ENCODE measurements around the gene PRR35.

Gene PRR35

GRCh38 chr16:575354-576196 is 15.4 kb downstream of the PRR35 start:
- Mint-ChIP-seq H3K9me3 (ENCODE audit: low read depth) (no peaks in the 10 kb centered on the region), H3K4me1 (ENCODE audit: low read depth) (peaks cover 14% of the 10 kb centered on the region)

GRCh38 chr16:576197-576822 is 16.1 kb downstream of the PRR35 start:
- no peaks in the 10 kb centered on the region for H3K9me3 Mint-ChIP-seq (ENCODE audit: low read depth)
- no peak overlapping the region for H3K4me3 Mint-ChIP-seq
- no peaks in the 10 kb centered on the region for H3K27me3 Mint-ChIP-seq
- H3K27ac Mint-ChIP-seq = no peak overlapping the region
- peaks cover 7% of the 10 kb centered on the region for H3K4me1 Mint-ChIP-seq (ENCODE audit: low read depth)
- H3K36me3 Mint-ChIP-seq = no peaks in the 10 kb centered on the region

More at GRCh38 chr16:575354-576196, 15.4 kb downstream of the PRR35 start:
- Mint-ChIP-seq H3K4me3 (no peak overlapping the region), H3K27ac (no peak overlapping the region), H3K36me3 (no peaks in the 10 kb centered on the region), H3K27me3 (no peaks in the 10 kb centered on the region)

- Mint-ChIP-seq H3K4me3 (no peak overlapping the region), H3K27me3 (no peaks in the 10 kb centered on the region), H3K9me3 (ENCODE audit: low read depth) (no peaks in the 10 kb centered on the region), H3K4me1 (ENCODE audit: low read depth) (peaks cover 2% of the 10 kb centered on the region), H3K36me3 (no peaks in the 10 kb centered on the region), H3K27ac (no peak overlapping the region)
These were observed 16.6 kb downstream of the PRR35 start for GRCh38 chr16:576823-577201.

- Mint-ChIP-seq H3K36me3 (no peaks in the 10 kb centered on the region), H3K27me3 (no peaks in the 10 kb centered on the region), H3K27ac (no peak overlapping the region), H3K9me3 (ENCODE audit: low read depth) (no peaks in the 10 kb centered on the region), H3K4me3 (no peak overlapping the region), H3K4me1 (ENCODE audit: low read depth) (no peaks in the 10 kb centered on the region)
These were observed 17.6 kb downstream of the PRR35 start for GRCh38 chr16:577796-578195.

GRCh38 chr16:578232-578869 is 18.2 kb downstream of the PRR35 start:
- no peak overlapping the region for H3K4me3 Mint-ChIP-seq
- no peaks in the 10 kb centered on the region for H3K36me3 Mint-ChIP-seq
- H3K9me3 Mint-ChIP-seq (ENCODE audit: low read depth) = no peaks in the 10 kb centered on the region
- H3K27me3 Mint-ChIP-seq = no peaks in the 10 kb centered on the region
- H3K27ac Mint-ChIP-seq = no peak overlapping the region
- no peaks in the 10 kb centered on the region for H3K4me1 Mint-ChIP-seq (ENCODE audit: low read depth)

- H3K36me3 Mint-ChIP-seq = no peaks in the 10 kb centered on the region
- H3K4me3 Mint-ChIP-seq = no peak overlapping the region
- no peaks in the 10 kb centered on the region for H3K27me3 Mint-ChIP-seq
- no peaks in the 10 kb centered on the region for H3K9me3 Mint-ChIP-seq (ENCODE audit: low read depth)
- no peak overlapping the region for H3K27ac Mint-ChIP-seq
- no peaks in the 10 kb centered on the region for H3K4me1 Mint-ChIP-seq (ENCODE audit: low read depth)
These were observed 18.7 kb downstream of the PRR35 start for GRCh38 chr16:578870-579405.

GRCh38 chr16:580141-580945 is 20.1 kb downstream of the PRR35 start:
- no peak overlapping the region for H3K4me3 Mint-ChIP-seq
- no peak overlapping the region for H3K27ac Mint-ChIP-seq
- no peaks in the 10 kb centered on the region for H3K9me3 Mint-ChIP-seq (ENCODE audit: low read depth)
- H3K27me3 Mint-ChIP-seq = no peaks in the 10 kb centered on the region
- H3K36me3 Mint-ChIP-seq = no peaks in the 10 kb centered on the region
- no peaks in the 10 kb centered on the region for H3K4me1 Mint-ChIP-seq (ENCODE audit: low read depth)

GRCh38 chr16:580946-581498 is 20.8 kb downstream of the PRR35 start:
- no peaks in the 10 kb centered on the region for H3K9me3 Mint-ChIP-seq (ENCODE audit: low read depth)
- H3K27ac Mint-ChIP-seq = no peak overlapping the region
- H3K4me3 Mint-ChIP-seq = no peak overlapping the region
- H3K27me3 Mint-ChIP-seq = no peaks in the 10 kb centered on the region
- no peaks in the 10 kb centered on the region for H3K36me3 Mint-ChIP-seq
- no peaks in the 10 kb centered on the region for H3K4me1 Mint-ChIP-seq (ENCODE audit: low read depth)

- H3K9me3 Mint-ChIP-seq (ENCODE audit: low read depth) = no peaks in the 10 kb centered on the region
These were observed 22.0 kb downstream of the PRR35 start for GRCh38 chr16:582218-582613.

GRCh38 chr16:582614-583331 is 22.6 kb downstream of the PRR35 start:
- no peaks in the 10 kb centered on the region for H3K9me3 Mint-ChIP-seq (ENCODE audit: low read depth)
- H3K4me1 Mint-ChIP-seq (ENCODE audit: low read depth) = peaks cover 3% of the 10 kb centered on the region
- H3K27ac Mint-ChIP-seq = no peak overlapping the region
- no peak overlapping the region for H3K4me3 Mint-ChIP-seq
- H3K36me3 Mint-ChIP-seq = no peaks in the 10 kb centered on the region
- H3K27me3 Mint-ChIP-seq = no peaks in the 10 kb centered on the region

More at GRCh38 chr16:582218-582613, 22.0 kb downstream of the PRR35 start:
- no peaks in the 10 kb centered on the region for H3K36me3 Mint-ChIP-seq
- no peak overlapping the region for H3K27ac Mint-ChIP-seq
- H3K4me3 Mint-ChIP-seq = no peak overlapping the region
- H3K27me3 Mint-ChIP-seq = no peaks in the 10 kb centered on the region
- H3K4me1 Mint-ChIP-seq (ENCODE audit: low read depth) = no peaks in the 10 kb centered on the region

- Mint-ChIP-seq H3K36me3 (no peaks in the 10 kb centered on the region), H3K27me3 (no peaks in the 10 kb centered on the region), H3K4me3 (no peak overlapping the region), H3K4me1 (ENCODE audit: low read depth) (peaks cover 5% of the 10 kb centered on the region), H3K9me3 (ENCODE audit: low read depth) (no peaks in the 10 kb centered on the region), H3K27ac (no peak overlapping the region)
These were observed 23.2 kb downstream of the PRR35 start for GRCh38 chr16:583470-583814.

- H3K4me1 Mint-ChIP-seq (ENCODE audit: low read depth) = peaks cover 7% of the 10 kb centered on the region
- H3K27me3 Mint-ChIP-seq = no peaks in the 10 kb centered on the region
- H3K4me3 Mint-ChIP-seq = no peak overlapping the region
- no peaks in the 10 kb centered on the region for H3K9me3 Mint-ChIP-seq (ENCODE audit: low read depth)
- no peaks in the 10 kb centered on the region for H3K36me3 Mint-ChIP-seq
- no peak overlapping the region for H3K27ac Mint-ChIP-seq
These were observed 23.8 kb downstream of the PRR35 start for GRCh38 chr16:583815-584591.

- no peak overlapping the region for H3K4me3 Mint-ChIP-seq
- no peaks in the 10 kb centered on the region for H3K36me3 Mint-ChIP-seq
- no peaks in the 10 kb centered on the region for H3K9me3 Mint-ChIP-seq (ENCODE audit: low read depth)
- H3K4me1 Mint-ChIP-seq (ENCODE audit: low read depth) = peaks cover 7% of the 10 kb centered on the region
- H3K27ac Mint-ChIP-seq = no peak overlapping the region
- H3K27me3 Mint-ChIP-seq = no peaks in the 10 kb centered on the region
These were observed 25.2 kb downstream of the PRR35 start for GRCh38 chr16:585351-585750.

Measured in activated naive CD8-positive, alpha-beta T cell (primary cell).